Activated CD4-positive, alpha-beta T cell treated with anti-CD3 and anti-CD28 coated beads, Interleukin-2, amount 50 U/mL, for 24 hours (primary cell): Measurements from ENCODE around the gene DNAH5.

Experiments used
- DNase-seq, 2 donors: peaks; one replicate each; pipeline ENCODE4 v3.0.0-alpha.2; 2020; ENCODE audit warnings: low read depth in 1 of 2, low spot score in 1 of 2

DNAH5 gene

GRCh38 chr5:13945271-13945670 lies 783 bp upstream of the DNAH5 start:
- no peak for DNase-seq

DNA sequence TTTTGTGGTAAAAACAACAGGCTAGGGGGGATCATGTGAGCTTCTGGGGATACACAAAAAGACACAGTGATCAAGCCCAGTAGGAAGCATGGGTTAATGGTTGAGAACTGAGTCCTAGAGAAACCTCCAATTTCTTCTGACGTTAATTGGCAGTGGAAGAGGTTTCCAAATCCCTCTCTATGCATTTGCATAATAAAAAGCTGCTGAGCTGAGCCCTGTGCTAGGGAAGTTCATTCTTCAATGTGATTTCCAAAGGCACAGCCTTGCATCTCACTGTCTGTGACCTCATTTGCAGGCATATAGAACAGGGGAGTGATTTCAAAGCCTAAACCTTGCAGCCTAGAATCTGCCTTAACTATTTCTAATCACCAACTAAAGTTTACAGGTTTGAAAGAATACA lies 812 bp downstream of the DNAH5 start:
- no peak for DNase-seq

DNA sequence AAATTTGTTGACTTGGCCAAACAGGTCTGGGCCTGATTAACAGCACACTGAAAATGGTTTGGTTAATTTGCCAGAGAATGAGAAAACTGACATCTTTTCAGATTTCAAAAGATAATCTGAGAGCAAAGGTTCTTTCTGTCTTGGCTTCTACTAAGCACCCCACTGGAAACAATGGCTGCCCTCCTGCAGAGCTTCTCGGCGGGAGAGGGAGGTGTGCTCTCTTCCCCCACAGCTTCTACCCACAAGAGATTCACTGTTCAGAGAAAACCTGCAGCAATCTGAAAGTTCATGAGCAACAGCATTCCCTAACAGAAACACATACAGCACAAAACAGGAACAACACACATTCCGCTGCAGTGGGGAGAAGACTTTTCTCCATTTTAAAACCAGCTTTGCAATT lies 3.0 kb downstream of the DNAH5 start:
- DNase-seq = no peak

DNA sequence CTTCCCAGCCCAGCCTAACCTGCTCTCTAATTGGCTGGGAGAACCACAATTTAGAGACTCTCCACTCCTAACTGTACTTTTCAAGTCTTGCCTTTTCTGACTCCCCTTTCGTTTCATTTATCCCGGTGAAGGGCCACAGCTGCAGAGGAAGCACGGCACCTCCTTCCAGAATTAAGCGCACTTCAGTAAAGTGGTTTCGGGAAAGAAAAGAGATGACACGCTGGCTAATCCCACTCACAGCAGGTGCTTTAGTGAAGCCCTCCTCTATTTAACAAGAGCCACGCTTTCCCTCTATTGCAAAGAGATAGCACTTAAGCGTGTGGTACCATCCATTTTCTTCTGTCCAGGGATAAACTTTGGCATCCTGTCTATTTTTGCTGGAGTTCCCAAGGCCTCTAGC lies 4.8 kb downstream of the DNAH5 start:
- no peak for DNase-seq

DNA sequence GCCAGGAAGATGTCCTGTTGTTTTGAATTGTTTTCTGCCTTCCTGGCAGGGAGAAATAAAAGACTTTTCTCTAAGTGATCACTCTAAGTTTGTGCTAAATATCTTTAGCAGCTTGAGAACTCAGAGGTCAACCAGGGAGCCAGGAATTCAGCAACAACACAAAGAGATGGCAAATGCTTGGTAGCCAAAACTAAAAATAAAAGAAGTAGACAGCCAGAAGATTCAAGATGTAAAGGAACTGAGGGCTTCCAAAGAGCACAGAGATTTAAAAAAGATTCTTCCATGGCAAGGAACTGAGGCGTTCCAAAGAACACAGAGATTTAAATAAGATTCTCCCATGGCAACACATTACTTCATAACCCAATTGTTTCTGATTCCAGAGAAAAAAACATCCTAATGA lies 9.6 kb downstream of the DNAH5 start:
- DNase-seq = no peak

GRCh38 chr5:13934125-13934524 lies 10.4 kb downstream of the DNAH5 start:
- no peak for DNase-seq

DNA sequence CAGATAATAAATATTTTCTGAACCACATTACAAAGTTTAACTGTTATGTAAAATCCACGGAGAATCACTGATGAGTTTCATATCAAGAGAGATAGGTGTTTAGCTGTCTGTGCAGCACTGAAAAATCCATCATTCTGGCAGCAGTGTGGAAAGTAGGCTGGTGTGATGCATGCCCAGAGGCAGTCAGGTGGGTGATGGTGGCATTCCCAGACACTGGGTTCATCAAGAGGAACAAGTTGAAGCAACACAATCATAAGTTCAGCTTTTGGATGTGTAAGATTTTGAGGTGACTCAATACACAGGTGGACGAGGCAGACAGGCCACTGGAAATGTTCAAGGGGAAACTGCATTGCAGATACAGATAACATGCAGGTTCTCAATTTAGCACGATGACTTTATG lies 11.9 kb downstream of the DNAH5 start:
- no peak for DNase-seq

DNA sequence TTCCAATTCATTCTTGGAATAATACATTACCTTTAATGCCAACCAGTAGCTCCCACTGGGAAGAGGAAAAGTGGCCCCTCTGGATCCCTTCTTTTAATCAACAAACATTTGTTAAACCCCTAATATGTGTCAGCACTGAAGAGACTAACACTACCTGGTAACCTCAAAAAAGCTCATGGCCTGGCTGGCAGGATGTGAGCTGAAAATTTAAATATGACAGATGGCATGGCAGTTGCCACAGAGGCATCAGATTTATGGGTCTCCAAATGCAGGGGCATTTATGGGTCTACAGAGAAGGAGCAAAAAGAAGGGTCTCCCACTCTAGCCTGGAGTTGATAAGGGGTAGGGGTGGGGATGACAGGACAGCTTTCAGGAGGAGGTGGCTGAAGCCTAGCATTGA lies 12.5 kb downstream of the DNAH5 start:
- DNase-seq = no peak

- DNase-seq = no peak
Measured at GRCh38 chr5:13930541-13931171, 13.8 kb downstream of the DNAH5 start.

DNA sequence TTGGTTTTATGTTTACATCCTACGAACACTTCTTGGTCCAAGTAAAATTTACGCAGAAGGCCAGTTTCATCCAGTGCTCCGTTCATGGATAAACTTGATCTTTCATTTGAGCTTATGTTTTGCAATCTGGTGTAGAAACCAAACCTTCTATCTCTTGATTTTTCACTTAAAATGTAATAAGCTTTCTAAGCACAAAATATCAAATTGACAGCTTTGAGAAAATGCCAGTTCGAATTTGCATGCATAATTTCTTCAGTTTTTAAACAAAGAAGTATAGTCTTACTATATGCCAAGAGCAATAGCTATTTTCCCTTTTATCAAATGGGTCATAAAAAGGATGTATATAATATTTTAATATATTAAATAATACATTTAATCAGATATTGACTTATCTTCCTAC lies 17.8 kb downstream of the DNAH5 start:
- no peak for DNase-seq

DNA sequence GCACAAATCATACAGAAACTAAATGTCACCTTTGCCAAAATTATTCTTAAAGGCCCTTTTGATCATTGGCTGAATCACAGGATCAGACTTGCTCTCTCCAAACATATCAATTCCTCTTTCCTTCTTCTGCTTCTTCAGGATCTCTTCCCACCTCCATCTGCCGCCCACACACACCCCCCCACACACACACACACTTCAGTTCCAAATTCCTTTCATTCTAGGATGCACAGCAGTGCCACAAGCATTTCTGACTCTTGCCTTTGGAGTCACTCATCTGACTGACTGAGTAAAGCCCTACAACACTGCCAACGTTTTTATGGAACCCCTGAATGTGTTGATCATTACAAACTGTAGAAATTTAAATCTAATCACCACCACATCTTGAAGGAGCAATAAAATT lies 22.9 kb downstream of the DNAH5 start:
- DNase-seq = no peak

DNA sequence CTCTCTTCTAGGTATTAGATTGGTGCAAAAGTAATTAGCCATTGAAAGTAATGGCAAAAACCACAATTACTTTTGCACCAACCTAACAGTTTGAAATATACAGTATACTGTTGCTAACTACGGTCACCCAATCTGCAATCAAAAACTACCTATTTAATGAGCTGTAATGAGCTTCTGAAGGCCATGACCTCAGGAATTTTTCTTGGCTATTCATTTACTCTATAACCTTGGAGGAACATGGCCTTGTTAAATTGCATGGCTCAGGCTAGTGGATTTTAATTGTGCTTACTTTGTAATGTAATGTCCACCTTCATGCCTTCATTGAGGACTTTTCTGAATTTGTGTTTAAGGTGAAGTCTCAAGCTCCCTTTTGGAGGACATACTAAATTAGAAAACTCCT lies 24.7 kb downstream of the DNAH5 start:
- no peak for DNase-seq

GRCh38 chr5:13919087-13919486 lies 25.4 kb downstream of the DNAH5 start:
- no peak for DNase-seq

DNA sequence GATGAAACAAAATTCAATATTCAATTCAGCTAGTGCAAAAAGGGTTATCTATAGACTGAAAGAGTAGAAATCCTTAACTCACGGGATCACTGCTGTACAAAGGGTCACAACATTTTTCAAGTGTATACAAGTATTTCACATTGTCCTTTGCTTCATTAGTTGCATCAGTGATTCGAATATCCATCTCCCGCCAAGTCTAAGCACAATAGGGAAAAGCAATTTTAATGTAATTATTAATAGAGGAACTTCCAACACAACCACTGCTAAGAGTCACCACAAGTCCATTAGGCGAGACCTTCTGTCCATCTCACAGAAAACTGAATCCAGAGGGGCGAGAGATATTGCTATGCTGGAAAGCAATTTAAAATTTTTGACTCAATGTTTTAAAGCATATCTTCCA lies 27.4 kb downstream of the DNAH5 start:
- DNase-seq = no peak

DNA sequence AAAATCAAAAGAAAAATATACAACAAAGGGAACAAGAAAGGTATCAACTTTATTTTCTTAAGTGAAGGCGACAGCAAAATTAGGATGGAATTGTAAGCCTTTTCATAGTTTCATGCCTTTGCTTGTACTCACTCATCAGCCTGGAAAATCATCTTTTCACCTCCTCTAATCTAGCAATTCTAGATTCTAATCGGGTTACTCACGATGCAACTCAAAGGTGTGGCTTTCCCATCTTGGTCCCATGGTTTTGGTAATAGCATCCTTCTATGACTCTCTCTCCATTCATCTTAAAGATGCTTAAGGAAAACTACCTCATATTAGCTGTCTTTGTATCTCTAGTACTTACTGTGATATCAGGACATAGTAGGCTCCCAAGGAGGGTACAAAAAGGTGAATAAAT lies 30.5 kb downstream of the DNAH5 start:
- no peak for DNase-seq

GRCh38 chr5:13910637-13911288 lies 33.7 kb downstream of the DNAH5 start:
- DNase-seq = no peak

- no peak for DNase-seq
Measured at GRCh38 chr5:13910201-13910600, 34.3 kb downstream of the DNAH5 start.

- DNase-seq = no peak
Measured at GRCh38 chr5:13909271-13909670, 35.2 kb downstream of the DNAH5 start.

- no peak for DNase-seq
Measured at GRCh38 chr5:13898569-13898968, 45.9 kb downstream of the DNAH5 start.

GRCh38 chr5:13878357-13878756 lies 66.1 kb downstream of the DNAH5 start:
- no peak for DNase-seq

- no peak for DNase-seq
Measured at GRCh38 chr5:13866792-13867191, 77.7 kb downstream of the DNAH5 start.

GRCh38 chr5:13865312-13865711 lies 79.2 kb downstream of the DNAH5 start:
- DNase-seq = no peak

DNA sequence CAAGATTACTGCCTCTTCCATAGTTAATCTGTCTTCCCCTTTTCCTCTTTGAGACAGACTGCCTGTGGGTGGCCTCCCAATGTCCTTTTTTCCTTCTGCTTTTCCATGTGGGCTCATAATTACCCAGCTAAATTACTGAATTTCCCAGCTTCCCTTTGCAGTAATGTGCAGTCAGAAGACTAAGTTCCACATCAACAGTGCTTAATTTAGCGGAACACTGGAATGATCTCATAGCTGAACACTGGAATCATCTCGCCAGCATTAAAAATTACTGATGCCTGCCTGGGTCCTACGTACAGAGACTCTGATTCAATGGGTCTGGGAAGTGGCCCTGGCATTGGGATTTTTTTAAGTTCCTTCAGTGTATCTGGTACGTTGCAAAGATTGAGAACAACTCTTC lies 84.3 kb downstream of the DNAH5 start:
- no peak for DNase-seq
